ENCODE results near the gene GALNT3. TPM values are rescaled to one million over a fixed set of nuclear protein-coding genes. Genes with fewer than 3 reads are reported as not detected.

GALNT3 gene
- total and polyA plus RNA-seq, 9 of the 15 experiments (the other 6 are each of a cell fraction or from before 2014, with no cell fraction given) = 0.03 to 0.29 (median 0.06) TPM; not detected in 6

DNA sequence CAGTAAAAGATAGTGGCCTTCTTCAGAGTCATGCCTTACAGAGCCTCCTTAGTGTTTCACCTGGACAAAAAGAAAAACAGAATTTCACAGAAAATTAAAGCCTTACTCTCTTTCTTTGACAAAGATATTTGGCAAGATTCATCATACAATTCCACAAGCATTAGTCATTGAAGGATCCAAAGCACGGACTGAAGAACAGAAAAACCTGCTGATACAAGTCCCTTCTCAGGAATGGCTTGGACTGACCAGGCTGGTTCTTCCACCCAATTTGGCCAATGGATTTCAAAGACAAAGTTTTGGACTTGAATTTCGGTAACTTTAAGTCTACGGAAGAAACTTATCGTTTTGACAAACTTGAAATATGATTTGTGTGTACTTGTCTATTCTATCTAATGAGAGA is 39.1 kb upstream of the GALNT3 start:
- intact Hi-C loops (cut with micrococcal nuclease) (no loop called here), in situ Hi-C loops (cut with MboI) (no loop called here)
- BruUV-seq (replicated peaks) = no TSS peak
- Histone ChIP-seq H4K20me1 (replicated peaks; ENCODE audit: control insufficient read depth, insufficient read depth, low read length) (no peaks in the 10 kb centered on the region), H3K36me3 (ENCODE audit: control insufficient read depth, insufficient read depth, low read length) (no peaks in the 10 kb centered on the region), H3K27me3 (ENCODE audit: control insufficient read depth in 2 of 2, insufficient read depth in 2 of 2, low read length in 2 of 2) (no peaks in the 10 kb centered on the region), H3K4me1 (replicated peaks in 1 of 2; ENCODE audit: control insufficient read depth in 2 of 2, insufficient read depth in 2 of 2, low read length in 2 of 2) (no peaks in the 10 kb centered on the region), H2AFZ (ENCODE audit: low read depth, low read length) (no peak overlapping the region), H3K79me2 (ENCODE audit: control insufficient read depth, insufficient read depth, low read length) (no peaks in the 10 kb centered on the region), H3K4me2 (ENCODE audit: insufficient read depth, low read length) (no peak overlapping the region), H3K9me1 (ENCODE audit: control insufficient read depth, insufficient read depth, low read length) (no peaks in the 10 kb centered on the region), H3K9ac (ENCODE audit: insufficient read depth in 1 of 2, low read depth in 2 of 2, low read length in 2 of 2) (no peak overlapping the region), H3K27ac (ENCODE audit: extremely low read depth, low read depth, low read length) (no peak overlapping the region), H3K9me3 (replicated peaks; ENCODE audit: control insufficient read depth, insufficient read depth, low read depth, low read length) (no peaks in the 10 kb centered on the region), H3K4me3 (no peak overlapping the region)
- DNase-seq (ENCODE audit: extremely low read depth in 1 of 4, low spot score in 3 of 4) (no peak), ATAC-seq (no peak), FAIRE-seq (no peak)
- CTCF ChIA-PET (ENCODE audit: low intra/inter-chr PET ratio) = no interaction called here
- 0% methylated on average over 4 of the region's 4 CpGs for WGBS (ENCODE audit: insufficient coverage, low coverage, missing lambda C conversion rate)
- POLR2A ChIA-PET = no interaction called here
- no peak for TF ChIP-seq SIN3B (IDR thresholded peaks at IDR 0.05; ENCODE audit: low read depth)
- TF ChIP-seq, protein P1, sequence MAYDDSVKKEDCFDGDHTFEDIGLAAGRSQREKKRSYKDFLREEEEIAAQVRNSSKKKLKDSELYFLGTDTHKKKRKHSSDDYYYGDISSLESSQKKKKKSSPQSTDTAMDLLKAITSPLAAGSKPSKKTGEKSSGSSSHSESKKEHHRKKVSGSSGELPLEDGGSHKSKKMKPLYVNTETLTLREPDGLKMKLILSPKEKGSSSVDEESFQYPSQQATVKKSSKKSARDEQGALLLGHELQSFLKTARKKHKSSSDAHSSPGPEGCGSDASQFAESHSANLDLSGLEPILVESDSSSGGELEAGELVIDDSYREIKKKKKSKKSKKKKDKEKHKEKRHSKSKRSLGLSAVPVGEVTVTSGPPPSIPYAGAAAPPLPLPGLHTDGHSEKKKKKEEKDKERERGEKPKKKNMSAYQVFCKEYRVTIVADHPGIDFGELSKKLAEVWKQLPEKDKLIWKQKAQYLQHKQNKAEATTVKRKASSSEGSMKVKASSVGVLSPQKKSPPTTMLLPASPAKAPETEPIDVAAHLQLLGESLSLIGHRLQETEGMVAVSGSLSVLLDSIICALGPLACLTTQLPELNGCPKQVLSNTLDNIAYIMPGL (CRISPR knock-in tag; IDR thresholded peaks at IDR 0.05) = no peak
- TF ChIP-seq ZNF347 (CRISPR knock-in tag; IDR thresholded peaks at IDR 0.05; ENCODE audit: low read depth) = no peak
- TF ChIP-seq ZNF79 (CRISPR knock-in tag; IDR thresholded peaks at IDR 0.05; ENCODE audit: low read depth) = no peak
- TF ChIP-seq ZFP1 (CRISPR knock-in tag; IDR thresholded peaks at IDR 0.05) = no peak
- TF ChIP-seq, protein P2, sequence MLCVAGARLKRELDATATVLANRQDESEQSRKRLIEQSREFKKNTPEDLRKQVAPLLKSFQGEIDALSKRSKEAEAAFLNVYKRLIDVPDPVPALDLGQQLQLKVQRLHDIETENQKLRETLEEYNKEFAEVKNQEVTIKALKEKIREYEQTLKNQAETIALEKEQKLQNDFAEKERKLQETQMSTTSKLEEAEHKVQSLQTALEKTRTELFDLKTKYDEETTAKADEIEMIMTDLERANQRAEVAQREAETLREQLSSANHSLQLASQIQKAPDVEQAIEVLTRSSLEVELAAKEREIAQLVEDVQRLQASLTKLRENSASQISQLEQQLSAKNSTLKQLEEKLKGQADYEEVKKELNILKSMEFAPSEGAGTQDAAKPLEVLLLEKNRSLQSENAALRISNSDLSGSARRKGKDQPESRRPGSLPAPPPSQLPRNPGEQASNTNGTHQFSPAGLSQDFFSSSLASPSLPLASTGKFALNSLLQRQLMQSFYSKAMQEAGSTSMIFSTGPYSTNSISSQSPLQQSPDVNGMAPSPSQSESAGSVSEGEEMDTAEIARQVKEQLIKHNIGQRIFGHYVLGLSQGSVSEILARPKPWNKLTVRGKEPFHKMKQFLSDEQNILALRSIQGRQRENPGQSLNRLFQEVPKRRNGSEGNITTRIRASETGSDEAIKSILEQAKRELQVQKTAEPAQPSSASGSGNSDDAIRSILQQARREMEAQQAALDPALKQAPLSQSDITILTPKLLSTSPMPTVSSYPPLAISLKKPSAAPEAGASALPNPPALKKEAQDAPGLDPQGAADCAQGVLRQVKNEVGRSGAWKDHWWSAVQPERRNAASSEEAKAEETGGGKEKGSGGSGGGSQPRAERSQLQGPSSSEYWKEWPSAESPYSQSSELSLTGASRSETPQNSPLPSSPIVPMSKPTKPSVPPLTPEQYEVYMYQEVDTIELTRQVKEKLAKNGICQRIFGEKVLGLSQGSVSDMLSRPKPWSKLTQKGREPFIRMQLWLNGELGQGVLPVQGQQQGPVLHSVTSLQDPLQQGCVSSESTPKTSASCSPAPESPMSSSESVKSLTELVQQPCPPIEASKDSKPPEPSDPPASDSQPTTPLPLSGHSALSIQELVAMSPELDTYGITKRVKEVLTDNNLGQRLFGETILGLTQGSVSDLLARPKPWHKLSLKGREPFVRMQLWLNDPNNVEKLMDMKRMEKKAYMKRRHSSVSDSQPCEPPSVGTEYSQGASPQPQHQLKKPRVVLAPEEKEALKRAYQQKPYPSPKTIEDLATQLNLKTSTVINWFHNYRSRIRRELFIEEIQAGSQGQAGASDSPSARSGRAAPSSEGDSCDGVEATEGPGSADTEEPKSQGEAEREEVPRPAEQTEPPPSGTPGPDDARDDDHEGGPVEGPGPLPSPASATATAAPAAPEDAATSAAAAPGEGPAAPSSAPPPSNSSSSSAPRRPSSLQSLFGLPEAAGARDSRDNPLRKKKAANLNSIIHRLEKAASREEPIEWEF (CRISPR knock-in tag; IDR thresholded peaks at IDR 0.05) = no peak
- TF ChIP-seq KDM1A (IDR thresholded peaks at IDR 0.05) = no peak
- TF ChIP-seq, protein P3, sequence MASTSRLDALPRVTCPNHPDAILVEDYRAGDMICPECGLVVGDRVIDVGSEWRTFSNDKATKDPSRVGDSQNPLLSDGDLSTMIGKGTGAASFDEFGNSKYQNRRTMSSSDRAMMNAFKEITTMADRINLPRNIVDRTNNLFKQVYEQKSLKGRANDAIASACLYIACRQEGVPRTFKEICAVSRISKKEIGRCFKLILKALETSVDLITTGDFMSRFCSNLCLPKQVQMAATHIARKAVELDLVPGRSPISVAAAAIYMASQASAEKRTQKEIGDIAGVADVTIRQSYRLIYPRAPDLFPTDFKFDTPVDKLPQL (IDR thresholded peaks at IDR 0.05; ENCODE audit: extremely low read depth, insufficient read length) = no peak
- no peak for TF ChIP-seq PCBP2 (IDR thresholded peaks at IDR 0.05; ENCODE audit: low read depth, low read length, poor library complexity, severe bottlenecking)
- no peak for TF ChIP-seq E2F3 (CRISPR knock-in tag; IDR thresholded peaks at IDR 0.05)
- no peak for TF ChIP-seq BCOR (IDR thresholded peaks at IDR 0.05)
- no peak for TF ChIP-seq CBFA2T3 (IDR thresholded peaks at IDR 0.05)
- no peak for TF ChIP-seq PPARD (CRISPR knock-in tag; IDR thresholded peaks at IDR 0.05)
- TF ChIP-seq ZSCAN29 (IDR thresholded peaks at IDR 0.05) = no peak
- TF ChIP-seq, protein P4, sequence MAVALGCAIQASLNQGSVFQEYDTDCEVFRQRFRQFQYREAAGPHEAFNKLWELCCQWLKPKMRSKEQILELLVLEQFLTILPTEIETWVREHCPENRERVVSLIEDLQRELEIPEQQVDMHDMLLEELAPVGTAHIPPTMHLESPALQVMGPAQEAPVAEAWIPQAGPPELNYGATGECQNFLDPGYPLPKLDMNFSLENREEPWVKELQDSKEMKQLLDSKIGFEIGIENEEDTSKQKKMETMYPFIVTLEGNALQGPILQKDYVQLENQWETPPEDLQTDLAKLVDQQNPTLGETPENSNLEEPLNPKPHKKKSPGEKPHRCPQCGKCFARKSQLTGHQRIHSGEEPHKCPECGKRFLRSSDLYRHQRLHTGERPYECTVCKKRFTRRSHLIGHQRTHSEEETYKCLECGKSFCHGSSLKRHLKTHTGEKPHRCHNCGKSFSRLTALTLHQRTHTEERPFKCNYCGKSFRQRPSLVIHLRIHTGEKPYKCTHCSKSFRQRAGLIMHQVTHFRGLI (CRISPR knock-in tag; IDR thresholded peaks at IDR 0.05) = no peak
- no peak for TF ChIP-seq MYNN (IDR thresholded peaks at IDR 0.05)
- TF ChIP-seq MYNN (CRISPR knock-in tag; IDR thresholded peaks at IDR 0.05) = no peak
